ENCODE data around the gene CYBA. TPM values are rescaled to one million over a fixed set of nuclear protein-coding genes. Genes with fewer than 3 reads are reported as not detected.

Gene CYBA
- total and polyA plus RNA-seq, 2 of the 13 experiments (the other 11 are each of a cell fraction or from before 2014, with no cell fraction given): 196 to 250 TPM

DNA sequence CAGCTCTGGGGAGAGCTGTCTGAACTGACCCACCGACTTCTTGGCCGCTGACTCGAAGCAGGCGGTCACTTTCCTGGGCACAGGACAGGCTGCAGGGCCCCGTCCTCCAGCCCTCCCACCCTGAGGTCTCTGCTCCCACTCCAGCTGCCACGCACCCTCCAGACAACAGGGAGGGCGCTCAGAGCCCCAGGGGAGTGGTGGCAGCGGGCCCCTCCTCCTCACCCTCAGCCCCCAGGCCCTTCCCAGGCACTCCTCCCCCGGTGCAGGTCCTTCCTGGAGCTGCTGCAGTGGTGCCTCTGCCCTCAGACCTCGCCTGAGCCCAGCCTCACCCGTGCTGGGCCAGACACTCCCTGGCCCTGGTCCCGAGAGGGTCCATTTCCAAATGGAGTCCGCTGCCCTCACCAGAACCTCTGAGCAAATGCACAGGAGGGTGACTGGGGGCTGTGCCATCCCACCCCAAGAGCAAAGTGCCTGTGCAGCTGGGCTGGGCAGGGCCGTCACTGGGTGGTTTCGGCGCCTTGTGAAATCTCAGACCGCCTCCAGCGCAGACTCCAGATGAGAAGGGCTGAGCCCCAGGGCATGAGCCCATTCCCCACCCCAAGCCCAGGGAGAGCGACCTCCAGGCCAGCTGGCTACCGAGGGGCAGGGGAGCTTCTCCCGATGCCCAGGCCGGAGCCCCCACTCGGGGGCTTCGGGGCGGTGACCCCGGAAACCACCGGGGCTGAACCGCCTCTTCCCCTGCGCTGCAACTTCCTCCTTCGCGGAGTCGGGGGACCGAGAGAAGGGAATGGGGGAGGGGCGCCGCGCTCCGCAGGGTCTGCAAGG is 717 bp downstream of the CYBA start (continued):
- TF ChIP-seq KLF6 (CRISPR knock-in tag; IDR thresholded peaks at IDR 0.05) (no peak), ZBTB33 (CRISPR knock-in tag; IDR thresholded peaks at IDR 0.05) (no peak), RORA (CRISPR knock-in tag; IDR thresholded peaks at IDR 0.05) (no peak), DMTF1 (CRISPR knock-in tag; IDR thresholded peaks at IDR 0.05) (no peak), MAZ (IDR thresholded peaks at IDR 0.05; ENCODE audit: borderline replicate concordance, low read depth, low read length) (no peak), MAZ (CRISPR knock-in tag; IDR thresholded peaks at IDR 0.05; ENCODE audit: low read depth) (no peak; the same call in 1 of the 2 replicates), HNRNPL (IDR thresholded peaks at IDR 0.05; ENCODE audit: low read depth, low read length) (peak; percentile 46), DMAP1 (CRISPR knock-in tag; IDR thresholded peaks at IDR 0.05) (no peak), RELA (CRISPR knock-in tag; IDR thresholded peaks at IDR 0.05) (0 out of 2 replicates have a peak, but pooled peaks have one; percentile 63), ZNF512B (CRISPR knock-in tag; IDR thresholded peaks at IDR 0.05; ENCODE audit: borderline replicate concordance) (no peak; the same call in 1 of the 2 replicates), ARID4A (CRISPR knock-in tag; IDR thresholded peaks at IDR 0.05; ENCODE audit: borderline replicate concordance) (no peak), ZNF256 (CRISPR knock-in tag; conservative IDR thresholded peaks at IDR 0.05) (no peak), PRMT3 (CRISPR knock-in tag; IDR thresholded peaks at IDR 0.05; ENCODE audit: borderline replicate concordance, low read depth) (no peak), ZMYM2 (CRISPR knock-in tag; IDR thresholded peaks at IDR 0.05) (no peak), MAFG (CRISPR knock-in tag; IDR thresholded peaks at IDR 0.05) (no peak), ZKSCAN8 (CRISPR knock-in tag; IDR thresholded peaks at IDR 0.05; ENCODE audit: borderline replicate concordance) (no peak), CCAR2 (optimal IDR thresholded peaks at IDR 0.05; ENCODE audit: low read depth, low read length) (no peak), ZNF839 (CRISPR knock-in tag; IDR thresholded peaks at IDR 0.05; ENCODE audit: borderline replicate concordance) (no peak)
